COLO668 (cell line): ENCODE measurements around the gene PMIS2.

Source experiments
- DNase-seq: peaks from one replicate; lab custom pipeline; 2025; ENCODE audit not compliant: unreplicated experiment; lab: John Stamatoyannopoulos, UW

Gene PMIS2

GRCh38 chr19:35556025-35556590 lies 29.9 kb upstream of the PMIS2 start:
- no peak for DNase-seq

GRCh38 chr19:35556846-35557538 lies 29.0 kb upstream of the PMIS2 start:
- DNase-seq: no peak

- DNase-seq: peak; percentile 23
Observed at GRCh38 chr19:35557539-35558399, 28.2 kb upstream of the PMIS2 start.

- DNase-seq: no peak
Observed at GRCh38 chr19:35558400-35559280, 27.3 kb upstream of the PMIS2 start.

GRCh38 chr19:35559281-35559659 lies 26.7 kb upstream of the PMIS2 start:
- peak; percentile 19 for DNase-seq

GRCh38 chr19:35559781-35560180 lies 26.2 kb upstream of the PMIS2 start:
- no peak for DNase-seq

GRCh38 chr19:35560271-35560670 lies 25.7 kb upstream of the PMIS2 start:
- DNase-seq: no peak

- DNase-seq: no peak
Observed at GRCh38 chr19:35560677-35561076, 25.3 kb upstream of the PMIS2 start.

- no peak for DNase-seq
Observed at GRCh38 chr19:35561436-35561835, 24.5 kb upstream of the PMIS2 start.

GRCh38 chr19:35562336-35562735 lies 23.6 kb upstream of the PMIS2 start:
- no peak for DNase-seq

GRCh38 chr19:35562776-35563175 lies 23.2 kb upstream of the PMIS2 start:
- no peak for DNase-seq

GRCh38 chr19:35563207-35563829 lies 22.7 kb upstream of the PMIS2 start, which contains the start of gene ATP4A:
Gene ATP4A, minus strand, starts transcription at chr19:35563658. Its CDS starts 29 bp downstream, at chr19:35563629.
- no peak for DNase-seq

GRCh38 chr19:35565016-35565856 lies 20.7 kb upstream of the PMIS2 start:
- DNase-seq: no peak

- DNase-seq: no peak
Observed at GRCh38 chr19:35566738-35567137, 19.2 kb upstream of the PMIS2 start.

- no peak for DNase-seq
Observed at GRCh38 chr19:35569281-35569781, 16.6 kb upstream of the PMIS2 start.

GRCh38 chr19:35571406-35571965 lies 14.5 kb upstream of the PMIS2 start:
- no peak for DNase-seq

GRCh38 chr19:35577918-35578317 lies 8.1 kb upstream of the PMIS2 start:
- DNase-seq: no peak

- no peak for DNase-seq
Observed at GRCh38 chr19:35578707-35579106, 7.3 kb upstream of the PMIS2 start.

- no peak for DNase-seq
Observed at GRCh38 chr19:35582760-35583159, 3.2 kb upstream of the PMIS2 start.
